Activated T-cell treated with anti-CD3 and anti-CD28 coated beads for 24 hours (primary cell): ENCODE measurements around the gene FHIT.

Source experiments
- DNase-seq: peaks from one replicate; pipeline ENCODE4 v3.0.0-alpha.2; 2020; ENCODE audit warnings: low read depth

Gene FHIT

GRCh38 chr3:60325610-60326170 is 925.6 kb downstream of the FHIT start:
- DNase-seq, result no peak

- no peak for DNase-seq
Observed at GRCh38 chr3:60323651-60324050, 927.6 kb downstream of the FHIT start.

- no peak for DNase-seq
Observed at GRCh38 chr3:60323180-60323579, 928.1 kb downstream of the FHIT start.

- DNase-seq, result no peak
Observed at GRCh38 chr3:60322298-60322856, 928.9 kb downstream of the FHIT start.

GRCh38 chr3:60319179-60319858 is 931.9 kb downstream of the FHIT start:
- DNase-seq, result no peak

GRCh38 chr3:60316121-60316797 is 935.0 kb downstream of the FHIT start:
- no peak for DNase-seq

GRCh38 chr3:60313951-60314461 is 937.2 kb downstream of the FHIT start:
- DNase-seq, result no peak

GRCh38 chr3:60313231-60313798 is 937.9 kb downstream of the FHIT start:
- no peak for DNase-seq

GRCh38 chr3:60309539-60310268 is 941.5 kb downstream of the FHIT start:
- no peak for DNase-seq

GRCh38 chr3:60308808-60309207 is 942.4 kb downstream of the FHIT start:
- DNase-seq, result no peak

GRCh38 chr3:60307562-60308199 is 943.6 kb downstream of the FHIT start:
- no peak for DNase-seq

GRCh38 chr3:60304112-60304511 is 947.1 kb downstream of the FHIT start:
- no peak for DNase-seq

GRCh38 chr3:60303160-60303559 is 948.1 kb downstream of the FHIT start:
- no peak for DNase-seq

- no peak for DNase-seq
Observed at GRCh38 chr3:60301142-60301541, 950.1 kb downstream of the FHIT start.

GRCh38 chr3:60298141-60298540 is 953.1 kb downstream of the FHIT start:
- DNase-seq, result no peak

- DNase-seq, result no peak
Observed at GRCh38 chr3:60294181-60294580, 957.1 kb downstream of the FHIT start.

GRCh38 chr3:60291115-60291514 is 960.1 kb downstream of the FHIT start:
- DNase-seq, result no peak

- no peak for DNase-seq
Observed at GRCh38 chr3:60290122-60290492, 961.1 kb downstream of the FHIT start.

- DNase-seq, result no peak
Observed at GRCh38 chr3:60289341-60290121, 961.7 kb downstream of the FHIT start.

GRCh38 chr3:60282866-60283265 is 968.4 kb downstream of the FHIT start:
- no peak for DNase-seq

- no peak for DNase-seq
Observed at GRCh38 chr3:60281970-60282369, 969.3 kb downstream of the FHIT start.
